Embryonic facial prominence (tissue), 1 donor: Measurements from ENCODE around the gene COL20A1.
"Not testable (repeated sequence)": the region's sequence is repeated elsewhere in the genome, so short reads cannot be mapped to it uniquely, and the experiment has no call there.

Experiments used
- DNase-seq: peaks from one replicate; pipeline ENCODE4 v3.0.0-alpha.2; 2016; ENCODE audit errors: extremely low spot score

COL20A1 gene

GRCh38 chr20:63376283-63377250 is 83.6 kb downstream of the COL20A1 start:
- no peak for DNase-seq

DNA sequence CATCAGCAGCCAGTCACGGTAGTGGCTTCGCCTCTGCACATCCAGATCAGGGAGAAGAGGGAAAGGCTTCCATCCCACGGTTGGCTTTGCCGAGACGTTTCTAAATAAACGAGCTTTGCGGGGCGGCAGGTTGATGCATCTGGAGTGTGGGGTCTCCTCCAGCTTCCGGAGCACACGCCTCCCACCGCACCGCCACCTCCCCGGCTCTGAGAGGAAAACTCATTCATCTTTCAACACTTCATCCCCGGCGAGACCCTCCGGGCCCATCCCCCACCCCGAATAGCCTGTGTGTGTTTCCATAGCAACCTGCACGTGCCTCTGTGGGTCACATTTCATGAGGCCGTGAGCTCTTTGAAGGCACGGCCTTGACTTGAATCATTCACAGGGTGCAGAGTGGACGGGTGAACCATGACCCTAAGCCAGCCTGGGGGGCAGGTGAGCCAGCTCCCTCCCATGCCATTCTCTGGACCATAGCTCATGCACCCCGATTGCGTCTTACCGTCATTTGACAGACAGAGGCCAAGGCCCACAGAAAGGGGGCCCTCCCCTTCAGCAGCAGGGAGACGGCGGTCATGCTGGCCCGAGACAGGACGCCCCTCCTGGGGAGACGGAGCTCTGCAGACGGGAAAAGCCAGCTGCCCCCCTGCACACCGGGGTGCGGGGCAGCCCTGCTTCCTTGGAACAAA is 84.4 kb downstream of the COL20A1 start:
- DNase-seq = no peak

DNA sequence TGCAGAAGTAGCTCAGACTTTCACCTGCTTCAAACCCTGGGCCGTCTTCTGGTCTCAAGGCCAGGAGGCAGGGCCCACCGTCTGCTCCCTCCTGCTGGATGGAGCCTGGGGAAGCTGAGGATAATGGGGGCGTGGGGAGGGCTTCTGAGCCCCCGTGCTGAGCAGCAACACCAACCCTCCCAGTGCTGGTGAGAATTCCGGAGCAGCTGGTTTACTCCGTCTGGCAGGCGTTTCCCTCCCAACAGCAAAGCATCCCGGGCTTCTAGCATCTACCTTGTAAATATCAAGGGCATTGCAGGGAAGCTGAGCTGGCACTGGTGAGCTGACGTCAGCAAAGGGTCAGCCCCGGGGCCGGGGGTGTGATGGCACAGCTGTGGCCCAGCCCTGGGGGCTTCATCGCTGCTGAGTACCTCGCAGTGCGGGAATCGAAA is 85.0 kb downstream of the COL20A1 start:
- DNase-seq = no peak

DNA sequence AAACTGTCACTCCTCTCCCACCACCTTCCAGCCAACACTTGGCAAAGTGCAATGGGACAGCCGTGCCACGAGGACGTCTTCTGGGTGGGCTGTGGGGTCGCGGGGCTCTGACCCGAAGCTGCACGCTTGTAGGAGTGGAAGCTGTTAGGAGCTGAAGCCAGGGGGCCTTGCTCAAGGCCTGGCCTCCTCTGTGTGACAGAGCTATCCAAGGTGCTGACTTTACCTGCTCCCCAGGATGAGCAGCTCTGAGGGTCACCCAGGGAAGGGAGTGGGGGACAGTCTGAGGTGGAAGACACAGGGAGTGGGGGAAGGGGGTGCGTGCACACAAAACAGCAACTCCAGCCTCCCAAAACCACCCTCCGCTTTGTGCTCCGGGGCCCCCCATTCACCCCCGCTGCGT is 85.6 kb downstream of the COL20A1 start:
- no peak for DNase-seq

GRCh38 chr20:63379296-63379695 is 86.3 kb downstream of the COL20A1 start:
- DNase-seq = no peak

DNA sequence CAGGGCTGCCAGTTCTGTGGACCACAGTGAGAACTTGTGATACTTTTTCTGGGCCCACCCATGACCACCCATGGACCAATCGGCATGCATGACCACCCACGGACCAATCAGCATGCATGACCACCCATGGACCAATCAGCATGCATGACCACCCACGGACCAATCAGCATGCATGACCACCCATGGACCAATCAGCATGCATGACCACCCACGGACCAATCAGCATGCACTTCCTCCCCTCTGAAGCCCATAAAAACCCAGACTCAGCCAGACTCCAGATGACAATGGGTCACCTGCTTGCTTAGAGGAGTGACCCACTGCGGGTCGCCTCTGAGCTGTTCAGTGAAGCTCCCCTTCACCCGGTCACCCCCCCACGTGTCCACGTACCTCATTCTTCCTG is 86.9 kb downstream of the COL20A1 start:
- not testable (repeated sequence) for DNase-seq

DNA sequence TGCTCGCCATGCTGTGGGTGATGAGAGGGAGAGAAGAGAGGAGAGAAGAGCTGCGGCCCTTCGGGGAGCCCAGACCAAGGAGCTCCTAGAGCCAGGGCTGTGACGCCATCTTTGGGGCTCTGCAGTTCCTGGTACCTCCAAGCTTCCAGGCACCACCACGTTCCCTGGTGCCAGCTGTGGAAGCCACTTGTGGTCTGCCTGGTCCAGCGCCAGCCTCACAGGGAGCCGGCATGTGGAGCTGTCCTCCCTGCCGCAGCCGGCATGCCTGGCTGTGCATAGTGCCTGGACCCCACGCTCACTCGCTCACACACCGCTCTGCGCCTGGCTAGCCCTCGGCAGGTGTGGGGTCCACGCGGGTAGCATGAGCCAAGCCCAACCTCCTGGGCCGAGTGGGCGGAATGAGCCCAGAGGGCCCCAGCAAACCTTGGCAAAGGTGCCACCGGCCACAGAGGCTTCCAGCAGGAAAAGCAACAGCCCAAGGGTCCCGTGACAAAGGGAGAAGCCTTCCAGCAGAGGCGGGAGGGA is 87.4 kb downstream of the COL20A1 start:
- no peak for DNase-seq

DNA sequence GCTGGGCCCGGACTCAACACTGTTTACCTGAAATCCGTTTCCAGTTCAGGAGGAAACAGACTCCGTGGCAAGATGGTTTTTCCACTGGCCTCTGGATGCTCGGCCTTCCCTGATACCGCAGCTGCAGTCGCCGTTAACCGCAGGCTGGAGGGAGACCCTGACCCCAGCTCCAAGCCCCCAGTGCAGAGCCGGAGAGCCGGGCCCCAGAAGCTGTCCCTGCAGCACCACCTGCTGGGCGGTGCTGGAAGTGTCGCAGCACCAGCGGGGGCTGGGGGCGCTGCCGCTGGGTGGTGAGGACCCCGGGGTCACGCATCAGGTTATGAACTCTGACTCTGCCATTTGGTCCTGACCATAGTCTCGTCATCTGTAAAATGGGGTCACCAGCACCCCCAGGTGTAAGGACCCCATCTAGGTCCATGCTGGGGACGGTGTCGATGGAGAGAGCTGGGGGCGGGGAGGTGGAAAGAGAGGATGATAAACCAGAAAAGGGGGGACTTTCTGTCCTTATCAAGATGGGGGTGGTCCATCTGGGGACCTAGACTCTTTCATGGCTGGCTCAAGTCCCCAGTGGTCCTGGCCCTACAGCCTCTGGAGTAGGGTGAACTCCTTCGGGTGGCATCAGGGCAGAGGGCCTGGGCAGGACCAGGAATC is 88.9 kb downstream of the COL20A1 start:
- DNase-seq = no peak

GRCh38 chr20:63382551-63383300 is 89.7 kb downstream of the COL20A1 start:
- no peak for DNase-seq

DNA sequence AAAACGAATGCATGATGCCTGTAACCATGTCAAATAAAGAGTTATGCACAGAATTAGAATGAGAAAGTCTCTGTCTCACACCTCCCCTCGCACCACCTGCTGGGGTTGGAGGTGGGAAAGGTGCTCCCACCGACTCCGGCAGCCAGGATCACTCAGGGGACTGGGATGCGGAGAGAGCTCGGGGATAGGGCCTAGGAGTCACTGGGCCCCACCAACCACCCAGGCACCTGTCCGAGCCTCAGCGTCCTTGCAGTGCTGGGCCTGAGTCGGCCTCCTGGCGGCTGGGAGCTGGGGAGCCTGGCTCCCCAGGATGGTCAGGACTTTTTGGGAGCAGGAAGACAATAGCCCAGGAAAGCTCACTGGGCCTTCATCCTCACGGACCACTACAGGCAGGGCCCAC is 90.6 kb downstream of the COL20A1 start:
- no peak for DNase-seq

- no peak for DNase-seq
These were observed 91.3 kb downstream of the COL20A1 start for GRCh38 chr20:63384336-63384735.
